HG02642 (cell line): ENCODE data around the gene CALCOCO1.

Experiments used
- ATAC-seq: cut with Tn5 transposase; IDR thresholded peaks from one replicate; pipeline ENCODE4 v1.9.1; 2021; ENCODE audit warnings: mild to moderate bottlenecking; ENCODE audit not compliant: unreplicated experiment, poor library complexity

Gene CALCOCO1

GRCh38 chr12:53674977-53675700 is 52.1 kb downstream of the CALCOCO1 start:
- no peak for ATAC-seq

GRCh38 chr12:53670971-53671370 is 56.3 kb downstream of the CALCOCO1 start:
- no peak for ATAC-seq

GRCh38 chr12:53670308-53670707 is 56.9 kb downstream of the CALCOCO1 start:
- ATAC-seq = no peak

- ATAC-seq = no peak
Measured at GRCh38 chr12:53667080-53667479, 60.2 kb downstream of the CALCOCO1 start.

- no peak for ATAC-seq
Measured at GRCh38 chr12:53664936-53665335, 62.3 kb downstream of the CALCOCO1 start.

- ATAC-seq = no peak
Measured at GRCh38 chr12:53664191-53664590, 63.1 kb downstream of the CALCOCO1 start.

- no peak for ATAC-seq
Measured at GRCh38 chr12:53660041-53660440, 67.2 kb downstream of the CALCOCO1 start.

- no peak for ATAC-seq
Measured at GRCh38 chr12:53659571-53659981, 67.7 kb downstream of the CALCOCO1 start.

- ATAC-seq = no peak
Measured at GRCh38 chr12:53659011-53659551, 68.2 kb downstream of the CALCOCO1 start.
